HFF-Myc (cell line): Measurements from ENCODE around the gene CNTN5.
A peak's percentile ranks its signal among the peaks of the same experiment; 100 is the strongest.

ENCODE experiments used
- DNase-seq: peaks from one replicate; pipeline ENCODE4 v3.0.0-alpha.2; 2011; ENCODE audit warnings: low read depth; ENCODE audit errors: extremely low read depth
- H3K4me3 ChIP-seq: replicated peaks from 2 replicates; pipeline ENCODE4 v1.5.1; 2011; ENCODE audit warnings: low read depth, mild to moderate bottlenecking, control low read depth, low read length
- TF ChIP-seq, protein P1 (sequence below): IDR thresholded peaks from 2 replicates; pipeline ENCODE4 v1.5.1; 2012; ENCODE audit warnings: mild to moderate bottlenecking, low read depth, low read length, control low read depth; ENCODE audit errors: missing control alignments

Gene CNTN5

DNA sequence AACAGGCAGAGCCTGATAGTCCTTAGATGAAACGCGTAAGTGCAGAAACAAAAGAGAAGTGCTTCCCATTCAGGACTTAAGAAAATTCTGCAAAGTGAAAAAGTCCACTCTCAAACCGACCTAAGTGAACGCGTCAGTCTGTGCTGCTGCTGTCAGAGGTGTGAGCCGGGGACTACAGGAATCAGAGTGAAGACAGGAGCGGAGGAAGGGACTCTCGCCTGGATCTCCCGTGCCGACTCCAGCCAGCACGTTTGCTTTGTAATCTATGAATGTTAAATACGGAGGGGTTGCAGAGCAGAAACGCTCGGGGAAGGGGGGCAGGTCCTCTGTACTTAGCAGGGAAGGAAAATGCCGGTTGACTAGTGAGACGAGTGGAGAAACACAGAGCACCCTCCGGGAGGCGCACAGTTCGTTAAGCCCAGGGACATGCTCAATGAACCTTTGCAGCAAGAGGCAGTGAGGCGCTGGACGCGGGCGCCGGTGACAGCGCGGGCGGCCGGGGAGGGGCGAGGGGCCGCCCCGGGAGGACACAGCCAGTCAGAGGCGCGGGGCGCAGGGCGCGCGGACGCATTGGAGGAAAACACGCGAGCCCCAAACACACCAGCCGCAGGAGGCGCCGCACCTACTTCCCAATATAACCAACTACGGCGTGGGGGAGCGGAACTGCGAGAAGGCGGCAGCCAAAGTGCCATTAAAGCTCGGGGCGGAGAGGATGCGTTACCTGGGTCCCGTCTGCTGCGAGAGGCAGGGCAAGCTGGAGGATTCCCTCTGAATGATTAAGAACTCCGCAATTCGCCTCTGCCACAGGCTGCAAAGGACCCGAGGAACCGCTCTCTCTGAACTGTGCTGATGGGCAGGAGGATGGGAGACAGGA, at the start of gene CNTN5:
Gene CNTN5 (plus strand): TSS at position 598 of the 874 bp plus-strand sequence.
- TF ChIP-seq, protein P1, sequence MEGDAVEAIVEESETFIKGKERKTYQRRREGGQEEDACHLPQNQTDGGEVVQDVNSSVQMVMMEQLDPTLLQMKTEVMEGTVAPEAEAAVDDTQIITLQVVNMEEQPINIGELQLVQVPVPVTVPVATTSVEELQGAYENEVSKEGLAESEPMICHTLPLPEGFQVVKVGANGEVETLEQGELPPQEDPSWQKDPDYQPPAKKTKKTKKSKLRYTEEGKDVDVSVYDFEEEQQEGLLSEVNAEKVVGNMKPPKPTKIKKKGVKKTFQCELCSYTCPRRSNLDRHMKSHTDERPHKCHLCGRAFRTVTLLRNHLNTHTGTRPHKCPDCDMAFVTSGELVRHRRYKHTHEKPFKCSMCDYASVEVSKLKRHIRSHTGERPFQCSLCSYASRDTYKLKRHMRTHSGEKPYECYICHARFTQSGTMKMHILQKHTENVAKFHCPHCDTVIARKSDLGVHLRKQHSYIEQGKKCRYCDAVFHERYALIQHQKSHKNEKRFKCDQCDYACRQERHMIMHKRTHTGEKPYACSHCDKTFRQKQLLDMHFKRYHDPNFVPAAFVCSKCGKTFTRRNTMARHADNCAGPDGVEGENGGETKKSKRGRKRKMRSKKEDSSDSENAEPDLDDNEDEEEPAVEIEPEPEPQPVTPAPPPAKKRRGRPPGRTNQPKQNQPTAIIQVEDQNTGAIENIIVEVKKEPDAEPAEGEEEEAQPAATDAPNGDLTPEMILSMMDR: no peak
- no peak for DNase-seq
- no peak within 1 kb of the TSS for H3K4me3 ChIP-seq

DNA sequence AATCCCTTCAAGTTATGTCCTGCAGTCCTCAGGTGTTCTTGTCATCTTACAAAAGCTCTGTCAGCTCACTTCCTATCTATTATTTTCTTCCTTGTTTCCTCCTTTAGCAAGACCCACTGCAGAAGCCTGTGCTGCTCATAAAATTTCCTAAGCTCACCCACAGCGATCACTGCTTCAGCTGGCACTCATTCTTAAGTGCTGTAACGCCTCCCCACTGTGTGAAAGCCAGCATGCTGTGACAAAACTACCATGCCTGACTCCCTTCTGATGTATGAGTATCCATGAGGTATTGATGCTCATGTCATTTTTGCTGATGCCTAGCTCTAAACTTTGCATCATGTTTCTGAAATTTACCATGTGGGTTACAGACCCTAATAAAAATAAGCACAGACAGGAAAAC, 41.5 kb upstream of the CNTN5 start:
- TF ChIP-seq, protein P1: no peak
- no peak for DNase-seq
- no peak overlapping the region for H3K4me3 ChIP-seq

DNA sequence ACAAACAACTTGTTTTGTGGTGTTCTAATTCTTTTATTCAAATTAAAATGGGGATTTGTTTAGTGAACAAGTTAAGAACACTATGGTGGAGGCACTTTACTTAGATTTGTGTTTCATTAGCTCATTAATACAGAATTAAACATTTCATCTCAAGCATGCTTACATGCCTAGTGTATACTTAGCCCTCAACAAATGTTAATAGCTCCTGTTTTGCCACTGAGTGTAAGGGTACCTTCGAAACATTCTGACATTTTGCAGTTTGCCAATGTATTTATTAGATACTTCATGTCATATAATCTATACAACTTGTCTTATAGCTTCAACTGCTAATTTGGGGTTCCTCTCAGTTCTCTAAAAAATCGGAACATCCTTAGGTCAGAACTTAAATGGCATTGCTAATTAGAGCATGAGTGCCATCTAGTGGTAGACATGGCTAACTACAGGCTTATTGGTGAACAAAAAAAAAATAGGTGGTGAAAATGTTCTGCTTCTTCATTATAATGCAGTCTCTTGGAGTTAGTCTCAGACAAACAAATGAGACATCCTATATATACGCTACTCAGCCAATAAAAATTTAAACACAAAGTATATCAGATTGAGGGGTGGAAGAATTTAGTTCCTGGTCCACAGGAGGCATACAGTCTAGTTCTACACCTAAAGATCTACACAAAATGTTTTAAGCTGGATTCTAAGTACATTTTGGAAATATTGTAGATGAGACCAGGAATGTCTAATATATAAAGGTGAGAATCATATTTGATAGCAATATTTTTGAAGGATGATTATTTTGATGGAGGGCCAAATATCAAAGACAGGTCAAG, 4.9 kb upstream of the CNTN5 start:
- TF ChIP-seq, protein P1: peak; percentile 72

DNA sequence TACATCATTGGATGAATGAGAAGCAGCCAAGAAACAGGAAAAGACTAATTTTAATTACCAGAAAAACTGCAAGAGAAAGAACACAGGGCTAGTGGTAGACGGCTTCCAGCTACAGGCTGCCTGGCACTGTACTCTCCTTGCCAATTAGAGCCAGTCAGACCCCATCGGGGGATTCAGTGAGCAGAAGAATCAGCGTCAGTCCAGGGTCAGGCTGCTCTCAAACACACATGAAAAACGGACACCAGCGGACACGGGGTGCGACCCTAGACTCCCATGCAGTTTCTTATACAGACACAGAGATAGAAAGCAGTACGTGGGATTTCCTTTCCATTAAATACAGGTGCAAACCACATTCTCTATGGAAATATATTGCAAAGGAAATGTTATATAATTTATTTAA, 1.1 kb upstream of the CNTN5 start:
- TF ChIP-seq, protein P1: no peak
- DNase-seq: no peak

More for the DNA sequence above, 4.9 kb upstream of the CNTN5 start:
- peak; percentile 7 for DNase-seq
- H3K4me3 ChIP-seq: no peak overlapping the region

DNA sequence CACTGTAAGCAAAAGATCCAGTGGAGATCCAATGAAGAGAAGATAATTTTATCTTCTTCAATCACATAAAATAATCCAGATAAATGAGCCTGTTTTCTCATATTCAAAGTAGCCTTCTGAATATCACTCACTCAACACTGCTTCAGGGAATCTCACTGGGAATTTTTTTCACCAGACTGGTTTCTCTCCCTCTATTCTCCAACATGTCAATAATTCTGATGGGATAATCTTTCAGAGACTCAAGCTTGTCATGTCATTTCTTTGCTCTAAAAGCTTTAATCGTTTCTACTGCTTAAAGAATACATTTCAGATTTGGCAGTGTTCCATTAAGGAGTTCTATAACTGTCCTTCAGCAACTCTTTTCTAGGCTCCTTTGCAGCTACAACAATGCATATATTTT, 16.3 kb downstream of the CNTN5 start:
- no peak for DNase-seq
- no peak overlapping the region for H3K4me3 ChIP-seq
- TF ChIP-seq, protein P1: no peak

More for the DNA sequence above, 1.1 kb upstream of the CNTN5 start:
- H3K4me3 ChIP-seq: no peak overlapping the region

DNA sequence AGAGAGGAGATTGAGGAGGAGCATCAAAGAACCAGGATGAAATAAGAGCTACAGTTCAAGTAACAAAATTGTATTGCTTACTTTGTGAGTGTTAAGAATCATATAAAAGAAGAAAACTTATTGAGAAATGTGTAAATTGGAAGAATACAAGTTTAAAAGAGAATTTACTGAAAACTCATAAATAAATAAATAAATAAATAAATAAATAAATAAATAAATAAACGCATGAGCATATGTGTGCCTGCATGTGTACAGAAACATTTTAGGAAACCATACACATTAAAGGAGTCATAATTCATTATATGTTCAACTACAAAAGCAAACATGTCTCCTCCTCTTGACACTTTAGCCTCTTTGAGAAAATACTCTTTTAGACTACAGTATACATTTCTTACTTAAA, 42.6 kb downstream of the CNTN5 start:
- H3K4me3 ChIP-seq: no peak overlapping the region
- DNase-seq: no peak
- TF ChIP-seq, protein P1: no peak
